OCI-LY3 (cell line): ENCODE results near the gene FAM107B.
"Not testable (repeated sequence)": the region's sequence is repeated elsewhere in the genome, so short reads cannot be mapped to it uniquely, and the experiment has no call there.

ENCODE experiments used
- H2AFZ ChIP-seq: fragments of 200-600, 300-600 bp; shearing (Covaris generic); 2 replicates; pipeline ENCODE4 v1.6.0; 2014; ENCODE audit warnings: antibody characterized with exemption, low read depth, low read length
- H3K27ac ChIP-seq: fragments of 200-600, 300-600 bp; sonication (generic); 2 replicates; pipeline ENCODE4 v1.5.1; 2014; ENCODE audit warnings: mild to moderate bottlenecking, low read length, moderate library complexity, mixed read lengths
- H3K27me3 ChIP-seq: fragments of 200-600, 300-600 bp; sonication (generic); 2 replicates; pipeline ENCODE4 v1.6.1; 2014; ENCODE audit warnings: low read depth, low read length, mixed read lengths
- H3K36me3 ChIP-seq: fragments of 200-600, 300-600 bp; sonication (generic); replicated peaks from 2 replicates; pipeline ENCODE3; 2014; ENCODE audit warnings: low read depth, low read length, mixed read lengths
- H3K4me1 ChIP-seq: fragments of 300-600, 200-600 bp; sonication (generic); 2 replicates; pipeline ENCODE4 v1.6.1; 2014; ENCODE audit warnings: low read length, mixed read lengths
- H3K4me2 ChIP-seq: fragments of 200-600, 300-600 bp; sonication (generic); 2 replicates; pipeline ENCODE4 v1.6.1; 2014; ENCODE audit warnings: low read length, mixed read lengths
- H3K4me3 ChIP-seq: fragments of 300-600, 200-600 bp; sonication (generic); 2 replicates; pipeline ENCODE4 v1.5.1; 2014; ENCODE audit warnings: antibody characterized with exemption, mild to moderate bottlenecking, low read length, moderate library complexity
- H3K79me2 ChIP-seq: fragments of 300-600, 200-600 bp; shearing (Covaris generic); 2 replicates; pipeline ENCODE4 v1.6.1; 2014; ENCODE audit warnings: mild to moderate bottlenecking, low read length, mixed read lengths
- H3K9ac ChIP-seq: fragments of 300-600, 200-600 bp; shearing (Covaris generic); 2 replicates; pipeline ENCODE4 v1.6.0; 2014; ENCODE audit warnings: mild to moderate bottlenecking, low read length, moderate library complexity
- H3K9me3 ChIP-seq: fragments of 200-600, 300-600 bp; shearing (Covaris generic); 2 replicates; pipeline ENCODE4 v1.6.1; 2014; ENCODE audit warnings: low read length, mixed read lengths; ENCODE audit not compliant: insufficient read depth
- H4K20me1 ChIP-seq: fragments of 200-600, 300-600 bp; sonication (generic); 2 replicates; pipeline ENCODE4 v1.6.1; 2016; ENCODE audit warnings: low read length, mixed read lengths; ENCODE audit not compliant: insufficient read depth
- CTCF ChIP-seq: fragments of 200-600, 300-600 bp; sonication (generic); IDR thresholded peaks from 2 replicates; pipeline ENCODE4 v1.5.1; 2014; ENCODE audit warnings: antibody characterized with exemption, low read length, low read depth
- EZH2phosphoT487 ChIP-seq: fragments of 200-600 bp; shearing (Covaris generic); IDR thresholded peaks from 2 replicates; pipeline ENCODE4 v1.6.1; 2018; ENCODE audit warnings: antibody characterized with exemption, mixed run types, low read depth

The FAM107B gene

GRCh38 chr10:14691359-14691758 is 83.3 kb downstream of the FAM107B start:
- Histone ChIP-seq H3K36me3 (no peaks in the 10 kb centered on the region), H3K79me2 (no peaks in the 10 kb centered on the region), H2AFZ (no peak overlapping the region), H3K4me2 (no peak overlapping the region), H3K9ac (no peak overlapping the region), H3K9me3 (no peaks in the 10 kb centered on the region), H3K4me1 (peaks cover 3% of the 10 kb centered on the region; the same call in 1 of the 2 replicates), H3K27me3 (no peaks in the 10 kb centered on the region), H3K4me3 (no peak overlapping the region), H3K27ac (no peak overlapping the region), H4K20me1 (no peaks in the 10 kb centered on the region)
- TF ChIP-seq EZH2phosphoT487 (no peak), CTCF (no peak)

GRCh38 chr10:14688606-14689005 is 86.1 kb downstream of the FAM107B start:
- no peak overlapping the region for H3K9ac ChIP-seq
- no peaks in the 10 kb centered on the region for H3K9me3 ChIP-seq
- TF ChIP-seq CTCF (no peak), EZH2phosphoT487 (no peak)
- no peaks in the 10 kb centered on the region for H3K27me3 ChIP-seq
- no peaks in the 10 kb centered on the region for H3K79me2 ChIP-seq
- no peak overlapping the region for H2AFZ ChIP-seq
- H3K4me3 ChIP-seq = no peak overlapping the region
- H3K4me1 ChIP-seq = no peaks in the 10 kb centered on the region
- H3K4me2 ChIP-seq = no peak overlapping the region
- no peak overlapping the region for H3K27ac ChIP-seq
- no peaks in the 10 kb centered on the region for H3K36me3 ChIP-seq
- H4K20me1 ChIP-seq = no peaks in the 10 kb centered on the region

- H3K27me3 ChIP-seq, H3K4me2 ChIP-seq, H3K9ac ChIP-seq: not testable (repeated sequence)
Measured at GRCh38 chr10:14688189-14688588, 86.5 kb downstream of the FAM107B start.

GRCh38 chr10:14687340-14687739 is 87.4 kb downstream of the FAM107B start:
- no peak overlapping the region for H3K9ac ChIP-seq
- no peak for TF ChIP-seq CTCF
- no peak for TF ChIP-seq EZH2phosphoT487
- H3K36me3 ChIP-seq = no peaks in the 10 kb centered on the region
- H3K4me1 ChIP-seq = no peaks in the 10 kb centered on the region
- H4K20me1 ChIP-seq = no peaks in the 10 kb centered on the region
- H3K27me3 ChIP-seq = no peaks in the 10 kb centered on the region
- no peak overlapping the region for H2AFZ ChIP-seq
- no peaks in the 10 kb centered on the region for H3K79me2 ChIP-seq
- no peak overlapping the region for H3K4me3 ChIP-seq
- H3K4me2 ChIP-seq = no peak overlapping the region
- no peaks in the 10 kb centered on the region for H3K9me3 ChIP-seq
- H3K27ac ChIP-seq = no peak overlapping the region

More at GRCh38 chr10:14688189-14688588, 86.5 kb downstream of the FAM107B start:
- H4K20me1 ChIP-seq, H3K79me2 ChIP-seq, H3K4me3 ChIP-seq, H3K27ac ChIP-seq, H2AFZ ChIP-seq, H3K4me1 ChIP-seq, H3K9me3 ChIP-seq, H3K36me3 ChIP-seq: not testable (repeated sequence)

GRCh38 chr10:14686356-14686755 is 88.3 kb downstream of the FAM107B start:
- TF ChIP-seq CTCF (no peak), EZH2phosphoT487 (no peak)
- no peak overlapping the region for H3K4me3 ChIP-seq
- no peaks in the 10 kb centered on the region for H3K79me2 ChIP-seq
- H3K4me2 ChIP-seq = no peak overlapping the region
- no peaks in the 10 kb centered on the region for H3K4me1 ChIP-seq
- H3K36me3 ChIP-seq = no peaks in the 10 kb centered on the region
- H3K9ac ChIP-seq = no peak overlapping the region
- H3K9me3 ChIP-seq = no peaks in the 10 kb centered on the region
- H3K27ac ChIP-seq = no peak overlapping the region
- H4K20me1 ChIP-seq = no peaks in the 10 kb centered on the region
- H3K27me3 ChIP-seq = no peaks in the 10 kb centered on the region
- H2AFZ ChIP-seq = no peak overlapping the region
